ENCODE results near the gene PTPRN2. TPM values are rescaled to one million over a fixed set of nuclear protein-coding genes. Genes with fewer than 3 reads are reported as not detected.

Gene PTPRN2
- total and polyA plus RNA-seq, 2 donors (not counting 3 experiments of a cell fraction or from before 2014, with no cell fraction given) = 0.62 to 0.88 TPM

DNA sequence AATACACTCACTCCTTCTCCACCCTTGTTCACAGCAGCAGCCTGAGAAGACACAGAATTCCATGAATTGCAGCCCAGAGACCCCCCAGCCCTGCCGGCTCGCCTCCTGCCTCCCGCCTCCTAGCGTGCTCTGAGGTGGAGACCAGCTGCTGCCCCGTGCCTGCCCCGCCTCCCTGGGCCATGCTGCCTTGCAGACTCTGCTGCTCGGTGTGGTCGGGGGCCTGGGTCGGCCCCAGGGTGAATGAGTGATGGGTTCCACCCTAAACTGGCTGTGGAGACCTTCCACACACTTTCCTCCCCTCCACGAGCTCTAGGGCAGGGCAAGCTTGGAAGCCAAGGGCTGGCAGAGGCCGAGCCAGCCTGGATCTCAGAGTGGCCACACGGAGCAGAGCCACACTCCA, 771.5 kb downstream of the PTPRN2 start:
- TF ChIP-seq GATA2 (IDR thresholded peaks at IDR 0.05; ENCODE audit: insufficient read depth, insufficient read length, low read depth, low read length) (no peak), POLR2A (IDR thresholded peaks at IDR 0.05; ENCODE audit: low read depth, low read length) (no peak), POLR2AphosphoS5 (IDR thresholded peaks at IDR 0.05; ENCODE audit: insufficient read depth, low read depth, low read length) (no peak), MYC (IDR thresholded peaks at IDR 0.05; ENCODE audit: low read depth, low read length) (no peak), EZH2 (IDR thresholded peaks at IDR 0.05; ENCODE audit: borderline replicate concordance, low read depth, low read length, severe bottlenecking) (no peak), FOS (IDR thresholded peaks at IDR 0.05; ENCODE audit: borderline replicate concordance, insufficient read depth, low read length) (no peak), JUN (IDR thresholded peaks at IDR 0.05; ENCODE audit: borderline replicate concordance, insufficient read depth, insufficient read length, low read depth) (no peak)
- TF ChIP-seq, protein P1, sequence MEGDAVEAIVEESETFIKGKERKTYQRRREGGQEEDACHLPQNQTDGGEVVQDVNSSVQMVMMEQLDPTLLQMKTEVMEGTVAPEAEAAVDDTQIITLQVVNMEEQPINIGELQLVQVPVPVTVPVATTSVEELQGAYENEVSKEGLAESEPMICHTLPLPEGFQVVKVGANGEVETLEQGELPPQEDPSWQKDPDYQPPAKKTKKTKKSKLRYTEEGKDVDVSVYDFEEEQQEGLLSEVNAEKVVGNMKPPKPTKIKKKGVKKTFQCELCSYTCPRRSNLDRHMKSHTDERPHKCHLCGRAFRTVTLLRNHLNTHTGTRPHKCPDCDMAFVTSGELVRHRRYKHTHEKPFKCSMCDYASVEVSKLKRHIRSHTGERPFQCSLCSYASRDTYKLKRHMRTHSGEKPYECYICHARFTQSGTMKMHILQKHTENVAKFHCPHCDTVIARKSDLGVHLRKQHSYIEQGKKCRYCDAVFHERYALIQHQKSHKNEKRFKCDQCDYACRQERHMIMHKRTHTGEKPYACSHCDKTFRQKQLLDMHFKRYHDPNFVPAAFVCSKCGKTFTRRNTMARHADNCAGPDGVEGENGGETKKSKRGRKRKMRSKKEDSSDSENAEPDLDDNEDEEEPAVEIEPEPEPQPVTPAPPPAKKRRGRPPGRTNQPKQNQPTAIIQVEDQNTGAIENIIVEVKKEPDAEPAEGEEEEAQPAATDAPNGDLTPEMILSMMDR (IDR thresholded peaks at IDR 0.05; ENCODE audit: extremely low read depth in 1 of 2, insufficient read depth in 1 of 2, low read depth in 1 of 2, low read length in 2 of 2) = no peak
- TF ChIP-seq, protein P2, sequence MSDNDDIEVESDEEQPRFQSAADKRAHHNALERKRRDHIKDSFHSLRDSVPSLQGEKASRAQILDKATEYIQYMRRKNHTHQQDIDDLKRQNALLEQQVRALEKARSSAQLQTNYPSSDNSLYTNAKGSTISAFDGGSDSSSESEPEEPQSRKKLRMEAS (IDR thresholded peaks at IDR 0.05; ENCODE audit: insufficient read depth, insufficient read length) = no peak
- BruUV-seq (replicated peaks) = no TSS peak
- ChIA-PET CTCF (no interaction called here), POLR2A (no interaction called here)
- FAIRE-seq (no peak), DNase-seq (ENCODE audit: low read depth, low spot score) (no peak)
- Histone ChIP-seq H3K4me2 (ENCODE audit: insufficient read depth, low read length) (no peak overlapping the region), H3K4me3 (replicated peaks in 1 of 3; ENCODE audit: insufficient read depth in 1 of 3, low read depth in 1 of 3, low read length in 3 of 3) (no peak overlapping the region), H3K27ac (ENCODE audit: insufficient read depth, low read depth, low read length) (no peak overlapping the region), H3K9me1 (replicated peaks; ENCODE audit: control insufficient read depth, extremely low read depth, insufficient read depth, low read length) (no peaks in the 10 kb centered on the region), H3K79me2 (ENCODE audit: control insufficient read depth, insufficient read depth, low read length) (no peaks in the 10 kb centered on the region), H4K20me1 (replicated peaks; ENCODE audit: control insufficient read depth, extremely low read depth, insufficient read depth, low read length) (no peaks in the 10 kb centered on the region), H3K4me1 (ENCODE audit: control insufficient read depth, extremely low read depth, insufficient read depth, low read length) (no peaks in the 10 kb centered on the region), H2AFZ (ENCODE audit: low read depth, low read length) (no peak overlapping the region), H3K27me3 (ENCODE audit: control insufficient read depth in 2 of 2, insufficient read depth in 2 of 2, low read length in 2 of 2) (no peaks in the 10 kb centered on the region), H3K36me3 (ENCODE audit: control insufficient read depth in 2 of 2, extremely low read depth in 1 of 2, insufficient read depth in 2 of 2, low read length in 2 of 2) (no peaks in the 10 kb centered on the region), H3K9ac (replicated peaks; ENCODE audit: extremely low read depth, insufficient read depth, low read length) (no peak overlapping the region), H3K9me3 (replicated peaks; ENCODE audit: control insufficient read depth, insufficient read depth, low read length) (peaks cover 3% of the 10 kb centered on the region)
- intact Hi-C loops (cut with micrococcal nuclease) = no loop called here
- dilution Hi-C loops (cut with MboI; ENCODE audit: extremely low pct_ligation_motif_present, low sequenced_read_pairs) = no loop called here

Data from endothelial cell of umbilical vein (primary cell).